IgD-negative memory B cell (primary cell): Measurements from ENCODE around the gene NKX1-1. TPM values are rescaled to one million over a fixed set of nuclear protein-coding genes. Genes with fewer than 3 reads are reported as not detected.
A peak's percentile ranks its signal among the peaks of the same experiment; 100 is the strongest.

Source experiments
- H3K27ac Mint-ChIP-seq, 3 donors: one replicate each; pipeline ENCODE4 v1.8.0; 2020 to 2022; ENCODE audit warnings: mild to moderate bottlenecking in 3 of 3, mixed read lengths in 3 of 3, moderate library complexity in 1 of 3
- H3K27me3 Mint-ChIP-seq: one replicate; pipeline ENCODE4 v1.8.0; 2021; ENCODE audit warnings: mixed read lengths
- H3K36me3 Mint-ChIP-seq: one replicate; pipeline ENCODE4 v1.8.0; 2020; ENCODE audit warnings: mild to moderate bottlenecking, mixed read lengths
- H3K4me1 Mint-ChIP-seq, 3 donors: one replicate each; pipeline ENCODE4 v1.8.0; 2020 to 2022; ENCODE audit warnings: mixed read lengths in 3 of 3, mild to moderate bottlenecking in 1 of 3
- H3K4me3 Mint-ChIP-seq, 4 donors: one replicate each; pipeline ENCODE4 v1.8.0; 2020 to 2022; ENCODE audit warnings: mild to moderate bottlenecking in 4 of 4, mixed read lengths in 4 of 4, moderate library complexity in 3 of 4
- H3K9me3 Mint-ChIP-seq, 3 donors: one replicate each; pipeline ENCODE4 v1.8.0; 2020 to 2021; ENCODE audit warnings: mixed read lengths in 3 of 3, mild to moderate bottlenecking in 1 of 3
- polyA plus RNA-seq: library from polyadenylated mRNA; unstranded; fragments of 300-500 nt; fragmentation: Illumina TruSeq; gene quantifications from one replicate; pipeline ENCODE4 v1.2.3, GENCODE V29; 2021

NKX1-1 gene
- polyA plus RNA-seq, 1 donor from 2014 or later, result not detected

- Mint-ChIP-seq H3K4me1 (peaks cover 0 to 2% (median 1%) of the 10 kb centered on the region in 3 donors), H3K36me3 (no peaks in the 10 kb centered on the region), H3K9me3 (peaks cover 0 to 2% (median 0%) of the 10 kb centered on the region in 3 donors), H3K4me3 (no peak overlapping the region), H3K27me3 (peaks cover 51% of the 10 kb centered on the region), H3K27ac (peak overlapping the region in 1 of 3 donors; percentile 42)
These were observed 5.5 kb upstream of the NKX1-1 start for GRCh38 chr4:1411436-1412375.

DNA sequence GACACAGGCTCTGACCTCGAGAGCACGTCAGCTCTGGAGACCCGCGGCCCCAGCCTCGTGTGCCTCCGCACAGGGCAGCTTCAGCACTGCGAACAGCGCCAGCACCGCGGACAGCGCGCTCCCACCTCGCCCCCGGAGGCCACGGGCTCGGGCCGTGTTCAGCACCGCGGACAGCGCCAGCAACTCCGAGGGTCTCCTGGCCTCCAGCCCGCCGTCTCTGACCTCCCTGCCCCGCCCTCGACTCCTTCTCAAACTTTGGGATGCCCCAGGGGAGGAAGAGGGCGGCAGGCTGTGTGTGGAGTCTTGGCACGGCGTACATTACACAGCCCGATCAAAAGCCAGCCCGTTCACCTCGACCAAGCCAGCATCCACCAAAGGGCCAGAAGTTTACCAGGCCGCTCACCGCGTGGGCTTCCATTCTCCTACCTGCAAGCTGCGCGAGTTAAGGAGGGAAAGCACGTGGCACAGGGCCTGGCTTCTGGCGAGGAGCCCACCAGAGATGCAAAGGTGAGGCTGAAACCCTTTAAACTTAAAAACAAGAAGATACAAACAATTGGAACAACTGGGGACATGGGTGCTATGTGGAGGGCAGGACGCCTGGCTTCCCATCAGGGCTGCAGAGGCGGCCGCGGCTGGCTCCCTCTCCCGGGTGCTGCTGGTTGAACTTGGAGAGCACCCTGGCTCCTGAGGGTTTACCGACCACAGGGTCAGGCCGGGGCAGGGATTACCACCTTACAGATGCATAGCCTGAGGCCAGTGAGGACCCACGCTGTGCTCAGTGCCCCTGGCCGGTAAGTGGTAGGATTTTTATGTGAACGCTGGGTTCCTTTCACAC is 4.5 kb upstream of the NKX1-1 start:
- Mint-ChIP-seq H3K27me3 (peaks cover 44% of the 10 kb centered on the region), H3K9me3 (peaks cover 0 to 2% (median 0%) of the 10 kb centered on the region in 3 donors), H3K36me3 (no peaks in the 10 kb centered on the region), H3K4me3 (peak overlapping the region in 1 of 4 donors; percentile 17), H3K27ac (peak overlapping the region in 1 of 3 donors; percentile 42), H3K4me1 (peaks cover 0 to 2% (median 0%) of the 10 kb centered on the region in 3 donors)

- peaks cover 0 to 2% (median 0%) of the 10 kb centered on the region in 3 donors for H3K4me1 Mint-ChIP-seq
- H3K4me3 Mint-ChIP-seq, result no peak overlapping the region
- H3K27ac Mint-ChIP-seq, result peak overlapping the region in 1 of 3 donors; percentile 71
- H3K36me3 Mint-ChIP-seq, result no peaks in the 10 kb centered on the region
- H3K27me3 Mint-ChIP-seq, result peaks cover 43% of the 10 kb centered on the region
- peaks cover 0 to 2% (median 0%) of the 10 kb centered on the region in 3 donors for H3K9me3 Mint-ChIP-seq
These were observed 3.5 kb upstream of the NKX1-1 start for GRCh38 chr4:1409491-1410425.

DNA sequence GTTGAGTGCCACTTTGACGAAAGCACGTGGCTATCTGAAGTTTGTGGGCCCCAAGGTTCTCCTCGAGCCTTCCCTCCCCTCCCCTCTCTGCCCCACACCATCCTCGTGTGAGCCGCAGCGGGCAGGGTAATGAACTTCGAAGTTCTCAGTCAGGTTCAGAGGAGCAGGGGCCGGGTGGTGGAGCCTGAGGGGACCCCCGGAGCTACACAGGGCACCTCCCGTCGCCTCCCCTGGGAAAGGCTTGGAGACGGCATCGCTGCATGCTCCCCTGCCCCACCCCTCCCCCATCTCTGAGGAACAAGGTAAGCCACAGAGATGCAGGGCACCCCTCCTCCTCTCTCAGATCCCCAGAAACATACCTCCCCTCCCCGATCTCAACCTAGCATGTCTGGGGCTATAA is 2.8 kb upstream of the NKX1-1 start:
- Mint-ChIP-seq H3K36me3 (no peaks in the 10 kb centered on the region), H3K4me3 (no peak overlapping the region), H3K27me3 (peaks cover 43% of the 10 kb centered on the region), H3K27ac (no peak overlapping the region), H3K9me3 (peaks cover 0 to 2% (median 0%) of the 10 kb centered on the region in 3 donors), H3K4me1 (peaks cover 0 to 2% (median 0%) of the 10 kb centered on the region in 3 donors)

- H3K4me1 Mint-ChIP-seq, result peaks cover 0 to 2% (median 0%) of the 10 kb centered on the region in 3 donors
- H3K9me3 Mint-ChIP-seq, result no peaks in the 10 kb centered on the region
- no peaks in the 10 kb centered on the region for H3K36me3 Mint-ChIP-seq
- H3K27ac Mint-ChIP-seq, result peak overlapping the region in 2 of 3 donors; percentile 45 to 80
- H3K27me3 Mint-ChIP-seq, result peaks cover 40% of the 10 kb centered on the region
- H3K4me3 Mint-ChIP-seq, result peak overlapping the region in 1 of 4 donors; percentile 24
These were observed 2.2 kb upstream of the NKX1-1 start for GRCh38 chr4:1408418-1408817.

DNA sequence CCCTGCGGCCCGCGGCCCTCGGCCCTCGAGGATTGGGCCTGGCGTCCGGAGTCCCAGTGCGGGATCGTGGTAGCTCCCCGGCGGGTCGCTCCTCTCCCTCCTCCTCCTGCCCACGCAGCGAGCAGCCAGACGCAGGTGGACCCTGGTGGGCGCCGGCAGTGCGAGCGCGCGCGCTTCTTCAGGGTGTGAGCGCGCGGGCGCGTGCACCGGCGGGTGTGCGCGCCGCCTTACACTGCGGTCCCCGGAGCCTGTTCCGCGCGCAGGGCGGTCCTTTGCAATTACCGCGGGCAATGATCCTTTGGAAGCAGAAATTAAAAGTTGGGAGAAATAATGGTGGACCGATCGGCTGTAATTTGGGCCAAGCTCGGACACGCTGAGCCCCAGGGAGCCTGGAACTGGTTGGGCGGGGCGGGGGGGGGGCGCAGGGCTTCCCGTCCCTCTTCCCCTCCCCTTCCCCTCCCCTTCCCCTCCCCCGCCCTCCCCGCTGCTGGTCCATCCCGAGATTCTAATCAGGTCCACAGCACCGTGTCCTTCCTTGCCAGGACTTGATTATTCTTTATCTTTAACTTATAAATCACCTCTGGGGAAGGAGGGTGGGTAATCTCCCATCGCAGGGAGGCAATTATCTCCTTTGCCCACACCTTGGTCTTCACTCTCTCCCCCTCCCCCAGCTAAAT is 1.6 kb upstream of the NKX1-1 start:
- Mint-ChIP-seq H3K4me1 (peaks cover 0 to 2% (median 0%) of the 10 kb centered on the region in 3 donors), H3K27me3 (peaks cover 38% of the 10 kb centered on the region), H3K4me3 (peak overlapping the region in 1 of 4 donors; percentile 77), H3K36me3 (no peaks in the 10 kb centered on the region), H3K27ac (peak overlapping the region in 2 of 3 donors; percentile 56 to 81), H3K9me3 (no peaks in the 10 kb centered on the region)

GRCh38 chr4:1406981-1407656 is 877 bp upstream of the NKX1-1 start:
- Mint-ChIP-seq H3K4me1 (peaks cover 0 to 2% (median 0%) of the 10 kb centered on the region in 3 donors), H3K9me3 (no peaks in the 10 kb centered on the region), H3K27ac (peak overlapping the region in 2 of 3 donors; percentile 56 to 67), H3K36me3 (no peaks in the 10 kb centered on the region), H3K4me3 (peak overlapping the region in 1 of 4 donors; percentile 77), H3K27me3 (peaks cover 38% of the 10 kb centered on the region)

DNA sequence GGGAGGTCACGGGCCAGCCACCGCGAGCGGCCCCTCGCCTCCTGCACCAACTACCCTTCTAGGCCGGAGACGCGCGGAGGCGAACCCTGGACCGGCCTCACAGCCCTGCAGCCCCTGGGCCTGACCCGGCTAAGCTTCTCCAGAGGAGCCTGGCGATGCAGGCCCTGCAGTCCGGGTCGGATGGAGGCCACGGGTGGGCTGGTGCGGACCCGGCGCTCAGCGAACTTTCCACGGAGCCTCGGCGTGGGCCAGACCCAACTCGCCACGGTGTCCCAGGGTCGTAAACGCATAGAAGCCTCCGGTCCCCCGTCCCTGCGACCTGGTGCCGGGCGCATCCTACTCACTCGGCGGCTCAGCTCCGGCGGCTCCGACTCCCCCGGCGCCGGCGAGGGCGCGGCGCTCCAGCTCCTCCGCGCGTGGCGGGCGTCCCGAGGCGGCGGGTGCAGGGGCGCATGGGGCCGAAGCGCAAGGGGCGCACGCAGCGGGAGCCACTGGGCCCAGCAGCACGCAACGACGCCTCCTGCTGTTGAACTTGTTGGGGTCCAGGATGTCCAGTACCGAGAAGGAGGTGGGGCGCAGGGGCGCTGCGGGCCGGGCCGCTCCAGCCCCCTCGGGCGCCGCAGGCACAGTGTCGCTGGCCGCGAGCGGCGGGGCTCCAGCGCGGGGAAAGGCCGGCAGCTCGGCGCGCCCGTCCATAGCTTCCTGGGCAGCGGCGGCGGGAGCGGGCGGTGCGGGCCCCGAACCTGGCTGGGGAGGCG is 427 bp downstream of the NKX1-1 start:
- H3K4me3 Mint-ChIP-seq, result no peak overlapping the region
- H3K27me3 Mint-ChIP-seq, result peaks cover 35% of the 10 kb centered on the region
- no peaks in the 10 kb centered on the region for H3K36me3 Mint-ChIP-seq
- H3K9me3 Mint-ChIP-seq, result no peaks in the 10 kb centered on the region
- H3K27ac Mint-ChIP-seq, result no peak overlapping the region
- H3K4me1 Mint-ChIP-seq, result peaks cover 0 to 2% (median 0%) of the 10 kb centered on the region in 3 donors

- peaks cover 32% of the 10 kb centered on the region for H3K27me3 Mint-ChIP-seq
- no peak overlapping the region for H3K4me3 Mint-ChIP-seq
- H3K9me3 Mint-ChIP-seq, result no peaks in the 10 kb centered on the region
- no peaks in the 10 kb centered on the region for H3K36me3 Mint-ChIP-seq
- H3K27ac Mint-ChIP-seq, result no peak overlapping the region
- H3K4me1 Mint-ChIP-seq, result peaks cover 0 to 2% (median 0%) of the 10 kb centered on the region in 3 donors
These were observed 997 bp downstream of the NKX1-1 start for GRCh38 chr4:1405254-1405635.

GRCh38 chr4:1404573-1405253 is 1.5 kb downstream of the NKX1-1 start:
- Mint-ChIP-seq H3K27me3 (peaks cover 31% of the 10 kb centered on the region), H3K36me3 (no peaks in the 10 kb centered on the region), H3K9me3 (no peaks in the 10 kb centered on the region), H3K27ac (no peak overlapping the region), H3K4me1 (peaks cover 0 to 2% (median 0%) of the 10 kb centered on the region in 3 donors), H3K4me3 (no peak overlapping the region)

DNA sequence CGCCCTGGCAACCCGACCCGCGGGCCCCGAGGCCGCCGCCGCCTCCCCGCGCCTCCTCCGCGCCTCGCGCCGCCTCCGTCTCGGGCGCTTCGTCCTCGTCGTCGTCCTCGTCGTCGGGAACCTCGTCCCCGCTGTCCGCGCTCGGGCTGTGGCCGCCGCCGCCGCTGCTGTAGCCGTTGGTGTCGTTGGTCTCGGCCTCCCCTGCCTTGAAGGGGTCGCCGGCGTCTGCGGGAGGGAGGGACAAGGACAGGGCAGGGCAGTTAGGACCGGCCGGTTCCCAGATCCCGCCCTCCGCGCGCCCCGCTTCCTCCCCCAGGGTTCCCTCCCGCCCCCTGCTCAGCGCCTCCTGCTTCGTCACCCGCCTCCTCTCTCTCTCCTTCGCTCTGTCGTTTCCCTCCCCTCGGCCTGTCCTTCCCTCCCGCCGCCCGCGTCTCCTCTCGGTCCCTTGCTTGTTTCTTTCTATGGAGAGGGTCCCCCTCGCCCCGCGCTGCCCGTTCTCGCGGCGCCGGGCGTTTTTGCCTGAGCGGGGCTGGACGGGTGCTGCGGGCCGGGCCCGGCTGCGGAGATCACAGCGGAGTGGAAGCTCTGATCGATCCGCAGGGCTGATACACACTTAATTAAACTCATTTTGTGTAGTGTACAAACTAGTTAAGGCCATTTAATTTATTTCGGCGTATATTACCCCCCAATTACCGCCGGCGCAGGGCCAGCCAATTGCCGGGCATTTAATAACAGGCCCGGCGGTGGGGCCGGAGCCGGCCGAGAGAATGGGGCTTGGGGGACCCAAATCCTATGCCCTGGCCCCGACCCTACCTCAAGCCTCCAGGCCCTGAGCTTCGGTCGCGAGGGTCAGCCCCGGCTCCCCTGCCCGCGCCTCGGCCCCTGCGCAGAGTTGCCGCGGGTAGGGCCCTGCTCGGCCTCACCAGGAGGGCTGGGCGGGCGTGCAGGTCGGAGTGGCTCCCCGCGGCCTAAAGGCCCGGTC is 2.4 kb downstream of the NKX1-1 start:
- peaks cover 0 to 2% (median 0%) of the 10 kb centered on the region in 3 donors for H3K9me3 Mint-ChIP-seq
- no peak overlapping the region for H3K27ac Mint-ChIP-seq
- H3K4me3 Mint-ChIP-seq, result no peak overlapping the region
- no peaks in the 10 kb centered on the region for H3K36me3 Mint-ChIP-seq
- H3K27me3 Mint-ChIP-seq, result peaks cover 26% of the 10 kb centered on the region
- H3K4me1 Mint-ChIP-seq, result peaks cover 0 to 2% (median 0%) of the 10 kb centered on the region in 3 donors
